Measurements from ENCODE around the gene LHX8.

The LHX8 gene

DNA sequence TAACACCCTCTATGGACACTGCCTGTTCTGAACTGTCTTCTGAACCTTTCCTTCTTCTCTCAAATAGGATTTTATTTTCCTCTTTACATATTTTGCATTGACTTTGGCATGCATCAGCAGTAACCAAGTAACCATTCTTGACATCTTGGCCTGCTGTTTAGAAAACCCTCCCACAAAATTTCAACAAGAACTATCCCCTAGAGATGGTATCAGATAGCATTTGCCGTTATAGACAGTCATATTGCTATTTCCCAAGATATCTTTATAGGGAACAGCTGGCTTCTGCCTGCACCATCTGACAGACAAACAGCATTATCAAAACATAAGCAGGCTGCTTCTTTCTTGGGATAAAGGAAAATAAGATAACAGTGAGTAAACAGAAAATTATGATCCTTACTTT, 54.7 kb downstream of the LHX8 start:
- Mint-ChIP-seq H3K27me3 (ENCODE audit: low read depth, poor library complexity) (peaks cover 37% of the 10 kb centered on the region), H3K4me1 (no peaks in the 10 kb centered on the region), H3K9me3 (no peaks in the 10 kb centered on the region), H3K36me3 (ENCODE audit: low read depth) (no peaks in the 10 kb centered on the region), H3K4me3 (no peak overlapping the region), H3K27ac (no peak overlapping the region)
- no peak for DNase-seq
- TF ChIP-seq, protein P1, sequence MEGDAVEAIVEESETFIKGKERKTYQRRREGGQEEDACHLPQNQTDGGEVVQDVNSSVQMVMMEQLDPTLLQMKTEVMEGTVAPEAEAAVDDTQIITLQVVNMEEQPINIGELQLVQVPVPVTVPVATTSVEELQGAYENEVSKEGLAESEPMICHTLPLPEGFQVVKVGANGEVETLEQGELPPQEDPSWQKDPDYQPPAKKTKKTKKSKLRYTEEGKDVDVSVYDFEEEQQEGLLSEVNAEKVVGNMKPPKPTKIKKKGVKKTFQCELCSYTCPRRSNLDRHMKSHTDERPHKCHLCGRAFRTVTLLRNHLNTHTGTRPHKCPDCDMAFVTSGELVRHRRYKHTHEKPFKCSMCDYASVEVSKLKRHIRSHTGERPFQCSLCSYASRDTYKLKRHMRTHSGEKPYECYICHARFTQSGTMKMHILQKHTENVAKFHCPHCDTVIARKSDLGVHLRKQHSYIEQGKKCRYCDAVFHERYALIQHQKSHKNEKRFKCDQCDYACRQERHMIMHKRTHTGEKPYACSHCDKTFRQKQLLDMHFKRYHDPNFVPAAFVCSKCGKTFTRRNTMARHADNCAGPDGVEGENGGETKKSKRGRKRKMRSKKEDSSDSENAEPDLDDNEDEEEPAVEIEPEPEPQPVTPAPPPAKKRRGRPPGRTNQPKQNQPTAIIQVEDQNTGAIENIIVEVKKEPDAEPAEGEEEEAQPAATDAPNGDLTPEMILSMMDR (IDR thresholded peaks at IDR 0.05): no peak

DNA sequence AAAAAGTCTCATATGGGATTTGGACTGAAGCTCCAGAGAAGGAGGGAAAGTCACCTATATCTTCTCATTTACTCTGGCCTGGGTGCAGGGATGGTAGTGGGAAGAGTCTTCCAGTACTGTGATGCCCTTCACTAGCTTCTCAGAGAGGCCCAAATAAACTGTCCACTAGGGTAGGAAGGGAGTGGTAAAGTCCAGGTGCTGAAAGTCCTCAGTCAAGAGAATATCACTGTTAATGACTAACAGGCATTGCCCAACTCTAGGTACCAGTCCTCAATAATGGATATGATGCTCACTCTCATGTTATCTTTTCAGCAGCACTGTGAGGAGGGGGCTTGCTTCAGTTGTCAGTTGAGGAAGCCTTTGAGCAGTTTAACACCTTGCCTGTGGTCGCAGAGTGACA, 64.0 kb downstream of the LHX8 start:
- Mint-ChIP-seq H3K4me3 (no peak overlapping the region), H3K9me3 (no peaks in the 10 kb centered on the region), H3K4me1 (no peaks in the 10 kb centered on the region), H3K27me3 (ENCODE audit: low read depth, poor library complexity) (peaks cover 9% of the 10 kb centered on the region), H3K27ac (no peak overlapping the region), H3K36me3 (ENCODE audit: low read depth) (no peaks in the 10 kb centered on the region)
- no peak for DNase-seq
- TF ChIP-seq, protein P1 (IDR thresholded peaks at IDR 0.05): no peak

DNA sequence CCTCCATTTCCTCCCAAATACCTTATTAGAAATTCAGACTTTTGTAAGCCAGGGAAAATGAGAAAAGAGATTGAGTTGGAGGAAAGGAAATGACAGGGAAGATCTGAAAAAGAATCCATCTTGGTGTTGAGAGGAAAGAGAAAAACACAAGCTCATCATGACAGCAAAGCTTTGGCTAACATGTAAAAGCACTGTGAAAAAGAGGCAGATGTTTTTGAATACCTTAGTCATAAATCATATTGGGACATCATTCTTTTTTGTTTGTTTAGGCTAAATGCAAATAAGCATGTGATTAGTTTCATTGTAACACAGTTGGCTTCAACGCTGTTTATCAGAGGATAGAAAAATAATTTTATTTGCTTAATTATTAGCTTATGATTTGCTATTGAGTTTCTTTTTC, 64.6 kb downstream of the LHX8 start:
- no peak for DNase-seq
- no peaks in the 10 kb centered on the region for H3K36me3 Mint-ChIP-seq (ENCODE audit: low read depth)
- TF ChIP-seq, protein P1 (IDR thresholded peaks at IDR 0.05): no peak
- H3K9me3 Mint-ChIP-seq: no peaks in the 10 kb centered on the region
- no peaks in the 10 kb centered on the region for H3K4me1 Mint-ChIP-seq
- no peak overlapping the region for H3K4me3 Mint-ChIP-seq
- no peak overlapping the region for H3K27ac Mint-ChIP-seq
- peaks cover 5% of the 10 kb centered on the region for H3K27me3 Mint-ChIP-seq (ENCODE audit: low read depth, poor library complexity)

DNA sequence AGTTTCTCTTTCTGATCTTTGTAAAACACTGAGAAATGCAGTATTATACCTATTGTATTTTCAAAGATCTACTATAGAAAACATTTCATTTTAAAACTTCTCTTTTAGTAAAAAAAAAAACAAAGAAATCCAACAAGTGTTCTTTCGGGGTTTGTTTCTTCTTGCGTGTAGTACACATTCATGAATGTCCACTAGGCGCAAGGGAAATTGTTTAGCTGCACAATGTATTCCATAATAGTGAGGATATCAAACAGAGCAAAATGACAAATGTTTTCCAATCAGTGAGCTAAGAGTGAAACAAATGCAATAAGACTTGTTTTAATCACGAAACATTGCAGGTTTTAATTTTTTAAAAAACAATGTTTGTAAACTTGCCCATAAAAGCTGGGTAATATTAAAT, 68.6 kb downstream of the LHX8 start:
- Mint-ChIP-seq H3K27ac (no peak overlapping the region), H3K27me3 (ENCODE audit: low read depth, poor library complexity) (no peaks in the 10 kb centered on the region), H3K9me3 (no peaks in the 10 kb centered on the region), H3K4me1 (no peaks in the 10 kb centered on the region), H3K36me3 (ENCODE audit: low read depth) (no peaks in the 10 kb centered on the region), H3K4me3 (no peak overlapping the region)
- TF ChIP-seq, protein P1 (IDR thresholded peaks at IDR 0.05): no peak
- no peak for DNase-seq

- H3K4me1 Mint-ChIP-seq: no peaks in the 10 kb centered on the region
- TF ChIP-seq, protein P1 (IDR thresholded peaks at IDR 0.05): peak; percentile 76
- no peaks in the 10 kb centered on the region for H3K9me3 Mint-ChIP-seq
- no peaks in the 10 kb centered on the region for H3K36me3 Mint-ChIP-seq (ENCODE audit: low read depth)
- no peak overlapping the region for H3K27ac Mint-ChIP-seq
- DNase-seq: peak; percentile 29
- H3K27me3 Mint-ChIP-seq (ENCODE audit: low read depth, poor library complexity): no peaks in the 10 kb centered on the region
- H3K4me3 Mint-ChIP-seq: no peak overlapping the region
These were observed 69.5 kb downstream of the LHX8 start for GRCh38 chr1:75203415-75204277.

GRCh38 chr1:75208862-75209261, 74.7 kb downstream of the LHX8 start:
- TF ChIP-seq, protein P1 (IDR thresholded peaks at IDR 0.05): no peak
- no peaks in the 10 kb centered on the region for H3K9me3 Mint-ChIP-seq
- no peaks in the 10 kb centered on the region for H3K27me3 Mint-ChIP-seq (ENCODE audit: low read depth, poor library complexity)
- H3K4me1 Mint-ChIP-seq: no peaks in the 10 kb centered on the region
- no peaks in the 10 kb centered on the region for H3K36me3 Mint-ChIP-seq (ENCODE audit: low read depth)
- DNase-seq: no peak
- no peak overlapping the region for H3K27ac Mint-ChIP-seq
- H3K4me3 Mint-ChIP-seq: no peak overlapping the region
